ENCODE data around the gene FSD1. TPM values are rescaled to one million over a fixed set of nuclear protein-coding genes. Genes with fewer than 3 reads are reported as not detected.

The FSD1 gene
- total RNA-seq, 1 donor from 2014 or later = 46.5 TPM

DNA sequence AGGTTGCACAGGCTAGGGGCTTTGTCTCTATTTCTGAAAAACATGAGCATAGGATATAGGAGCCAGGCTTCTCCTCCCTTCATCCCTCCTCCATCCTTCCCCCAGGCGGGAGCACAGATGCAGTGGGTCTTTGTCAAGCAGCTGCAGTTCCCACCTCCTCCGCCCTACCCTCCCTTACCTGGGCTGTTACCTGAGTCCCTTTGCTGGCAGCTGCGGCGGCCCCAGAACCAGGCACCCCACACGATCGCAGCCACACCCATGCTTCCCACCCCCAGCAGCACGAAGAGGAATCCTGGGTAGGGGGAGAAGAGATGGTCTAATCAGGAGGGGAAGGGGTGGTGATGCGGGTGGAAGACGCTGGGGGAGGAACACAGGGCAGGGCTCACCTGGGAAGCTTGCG is 10.0 kb upstream of the FSD1 start:
- no peak overlapping the region for H3K27ac Mint-ChIP-seq
- no peaks in the 10 kb centered on the region for H3K27me3 Mint-ChIP-seq (ENCODE audit: insufficient read depth)
- no peaks in the 10 kb centered on the region for H3K9me3 Mint-ChIP-seq
- no peaks in the 10 kb centered on the region for H3K36me3 Mint-ChIP-seq (ENCODE audit: low read depth)
- H3K4me3 Mint-ChIP-seq = no peak overlapping the region
- intact Hi-C loops (cut with micrococcal nuclease) = no loop called here
- peaks cover 13% of the 10 kb centered on the region for H3K4me1 Mint-ChIP-seq (ENCODE audit: low read depth)
- DNase-seq (ENCODE audit: low spot score) = no peak

GRCh38 chr19:4295972-4296771 is 8.2 kb upstream of the FSD1 start:
- peaks cover 18% of the 10 kb centered on the region for H3K4me1 Mint-ChIP-seq (ENCODE audit: low read depth)
- no peak for DNase-seq (ENCODE audit: low spot score)
- no peaks in the 10 kb centered on the region for H3K36me3 Mint-ChIP-seq (ENCODE audit: low read depth)
- intact Hi-C loops (cut with micrococcal nuclease) = no loop called here
- no peaks in the 10 kb centered on the region for H3K27me3 Mint-ChIP-seq (ENCODE audit: insufficient read depth)
- no peak overlapping the region for H3K27ac Mint-ChIP-seq
- H3K4me3 Mint-ChIP-seq = no peak overlapping the region
- no peaks in the 10 kb centered on the region for H3K9me3 Mint-ChIP-seq

GRCh38 chr19:4297901-4298809 is 6.2 kb upstream of the FSD1 start:
- Mint-ChIP-seq H3K4me3 (no peak overlapping the region), H3K4me1 (ENCODE audit: low read depth) (peaks cover 36% of the 10 kb centered on the region), H3K27me3 (ENCODE audit: insufficient read depth) (no peaks in the 10 kb centered on the region), H3K9me3 (no peaks in the 10 kb centered on the region), H3K27ac (peak overlapping the region; percentile 73), H3K36me3 (ENCODE audit: low read depth) (no peaks in the 10 kb centered on the region)
- intact Hi-C loops (cut with micrococcal nuclease) = no loop called here
- peak; percentile 4 for DNase-seq (ENCODE audit: low spot score)

DNA sequence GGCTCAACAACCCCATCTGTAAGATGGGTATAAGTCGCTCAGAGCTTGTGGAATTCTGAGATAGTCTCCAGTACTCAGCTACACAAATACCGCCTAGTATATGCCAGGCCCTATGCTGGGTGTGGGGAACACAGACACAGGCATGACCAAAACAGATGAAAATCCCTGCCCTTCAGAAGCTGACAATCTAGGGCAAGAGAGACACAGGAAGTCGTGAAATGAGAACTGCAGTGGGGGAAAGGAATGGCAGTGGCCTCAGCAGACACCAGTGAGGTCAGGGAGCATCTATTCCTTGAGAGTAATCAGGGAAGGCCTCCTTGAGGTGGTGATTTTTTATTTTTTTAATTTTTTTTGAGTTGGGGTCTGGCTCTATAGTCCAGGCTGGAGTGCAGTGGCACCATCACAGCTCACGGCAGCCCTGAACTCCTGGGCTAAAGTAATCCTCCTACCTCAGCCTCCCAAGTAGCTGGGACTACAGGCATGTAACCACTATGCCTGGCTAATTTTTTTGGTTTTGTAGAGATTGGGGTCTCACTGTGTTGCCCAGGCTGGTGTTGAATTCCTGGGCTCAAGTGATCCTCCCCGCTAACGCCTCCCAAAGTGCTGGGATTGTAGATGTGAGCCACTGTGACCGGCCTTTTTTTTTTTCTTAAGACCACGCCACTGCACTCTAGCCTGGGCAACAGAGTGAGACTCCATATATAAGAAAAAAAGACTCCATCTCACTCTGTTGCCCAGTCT is 5.4 kb upstream of the FSD1 start:
- peaks cover 41% of the 10 kb centered on the region for H3K4me1 Mint-ChIP-seq (ENCODE audit: low read depth)
- H3K27me3 Mint-ChIP-seq (ENCODE audit: insufficient read depth) = no peaks in the 10 kb centered on the region
- no peak for DNase-seq (ENCODE audit: low spot score)
- intact Hi-C loops (cut with micrococcal nuclease) = no loop called here
- no peaks in the 10 kb centered on the region for H3K9me3 Mint-ChIP-seq
- peak overlapping the region; percentile 46 for H3K4me3 Mint-ChIP-seq
- no peaks in the 10 kb centered on the region for H3K36me3 Mint-ChIP-seq (ENCODE audit: low read depth)
- peak overlapping the region; percentile 73 for H3K27ac Mint-ChIP-seq

- Mint-ChIP-seq H3K4me3 (peak overlapping the region; percentile 69), H3K9me3 (no peaks in the 10 kb centered on the region), H3K27ac (peak overlapping the region; percentile 41), H3K27me3 (ENCODE audit: insufficient read depth) (no peaks in the 10 kb centered on the region), H3K4me1 (ENCODE audit: low read depth) (peaks cover 45% of the 10 kb centered on the region), H3K36me3 (ENCODE audit: low read depth) (no peaks in the 10 kb centered on the region)
- intact Hi-C loops (cut with micrococcal nuclease) = loop anchor here (5.0 kb wide), 1 partner anchor 33 kb away; no protein-coding TSS in a partner anchor
- no peak for DNase-seq (ENCODE audit: low spot score)
These were observed 3.8 kb upstream of the FSD1 start for GRCh38 chr19:4300589-4300988.

GRCh38 chr19:4301590-4302242 is 2.7 kb upstream of the FSD1 start:
- intact Hi-C loops (cut with micrococcal nuclease) = loop anchor here (5.0 kb wide), 1 partner anchor 34 kb away; no protein-coding TSS in a partner anchor
- no peak for DNase-seq (ENCODE audit: low spot score)
- peak overlapping the region; percentile 84 for H3K4me3 Mint-ChIP-seq

DNA sequence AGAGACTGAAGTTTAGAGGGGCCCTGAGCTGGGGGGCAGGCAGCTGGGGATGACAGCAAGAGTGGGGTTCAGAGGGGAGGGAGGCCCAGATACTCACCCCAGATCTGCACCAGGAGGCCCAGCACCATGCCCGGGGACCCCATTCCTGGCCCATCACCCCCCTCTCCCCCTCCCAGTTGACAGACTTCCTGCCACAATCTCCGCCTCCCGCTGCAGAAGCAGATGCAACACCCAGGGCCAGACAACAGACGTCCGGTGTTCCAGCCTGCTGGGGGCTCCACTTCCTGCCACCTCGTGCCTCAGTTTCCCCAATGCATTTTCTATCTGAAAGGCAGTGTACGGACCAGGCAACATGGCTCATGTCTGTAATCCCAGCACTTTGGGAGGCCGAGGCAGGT is 2.2 kb upstream of the FSD1 start, which contains the start of gene TMIGD2:
TMIGD2 (minus strand) TSS at position 147 of the 398 bp plus-strand sequence; CDS start at position 143, 4 bp downstream.
- H3K36me3 Mint-ChIP-seq (ENCODE audit: low read depth) = peaks cover 2% of the 10 kb centered on the region
- no peaks in the 10 kb centered on the region for H3K27me3 Mint-ChIP-seq (ENCODE audit: insufficient read depth)
- peak within 1 kb of the TSS; percentile 84 for H3K4me3 Mint-ChIP-seq
- DNase-seq (ENCODE audit: low spot score) = no peak
- H3K27ac Mint-ChIP-seq = peak within 1 kb of the TSS; percentile 86
- H3K4me1 Mint-ChIP-seq (ENCODE audit: low read depth) = peaks cover 45% of the 10 kb centered on the region
- no peaks in the 10 kb centered on the region for H3K9me3 Mint-ChIP-seq
- intact Hi-C loops (cut with micrococcal nuclease) = loop anchor here (5.0 kb wide), 1 partner anchor 35 kb away; no protein-coding TSS in a partner anchor

More at GRCh38 chr19:4301590-4302242, 2.7 kb upstream of the FSD1 start:
- Mint-ChIP-seq H3K36me3 (ENCODE audit: low read depth) (peaks cover 2% of the 10 kb centered on the region), H3K27ac (peak overlapping the region; percentile 86), H3K9me3 (no peaks in the 10 kb centered on the region), H3K4me1 (ENCODE audit: low read depth) (peaks cover 45% of the 10 kb centered on the region), H3K27me3 (ENCODE audit: insufficient read depth) (no peaks in the 10 kb centered on the region)

DNA sequence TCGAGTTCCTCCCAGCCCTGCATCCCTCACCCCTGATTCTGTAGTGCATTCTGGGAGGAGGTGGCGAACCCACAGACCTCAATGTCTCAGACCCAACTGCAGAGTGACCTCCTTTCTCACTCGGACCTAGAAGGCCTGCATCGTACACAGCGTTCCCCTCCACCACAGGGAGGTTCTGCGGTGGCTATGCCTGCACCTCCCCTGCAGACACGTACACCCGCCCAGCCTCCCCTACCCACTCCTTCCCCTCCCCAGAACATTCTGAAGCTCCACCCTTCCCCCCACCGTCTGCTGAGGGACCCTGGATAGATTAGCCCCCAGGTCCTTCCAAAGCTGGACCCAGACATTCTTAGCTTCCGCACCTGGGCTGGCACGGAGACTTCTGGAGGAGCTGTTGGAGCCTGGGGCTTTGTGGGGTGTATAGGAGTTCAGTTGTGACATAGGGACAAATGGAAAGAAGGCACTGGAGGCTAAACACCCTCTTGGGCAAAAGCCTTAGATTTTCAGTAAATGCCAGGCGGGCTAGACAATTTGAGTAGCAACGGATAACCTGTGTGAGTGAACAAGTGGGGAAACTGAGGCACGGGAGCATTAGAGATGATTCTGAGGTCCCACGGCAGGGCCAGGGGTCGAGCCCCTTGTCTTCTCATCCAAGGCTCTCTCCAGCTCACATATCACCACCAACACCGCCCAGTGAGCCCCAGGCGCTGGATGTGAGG is 420 bp upstream of the FSD1 start:
- Mint-ChIP-seq H3K27ac (peak overlapping the region; percentile 70), H3K9me3 (no peaks in the 10 kb centered on the region), H3K4me3 (peak overlapping the region; percentile 78), H3K4me1 (ENCODE audit: low read depth) (peaks cover 34% of the 10 kb centered on the region), H3K36me3 (ENCODE audit: low read depth) (peaks cover 2% of the 10 kb centered on the region), H3K27me3 (ENCODE audit: insufficient read depth) (no peaks in the 10 kb centered on the region)
- intact Hi-C loops (cut with micrococcal nuclease) = loop anchor here (1.0 to 5.0 kb wide), 4 partner anchors 24 to 57 kb away; partner anchors contain the start of gene YJU2
- no peak for DNase-seq (ENCODE audit: low spot score)

GRCh38 chr19:4305257-4305612 is 837 bp downstream of the FSD1 start:
- peaks cover 2% of the 10 kb centered on the region for H3K36me3 Mint-ChIP-seq (ENCODE audit: low read depth)

GRCh38 chr19:4305659-4306058 is 1.3 kb downstream of the FSD1 start:
- no peaks in the 10 kb centered on the region for H3K9me3 Mint-ChIP-seq
- H3K27ac Mint-ChIP-seq = no peak overlapping the region
- no peak for DNase-seq (ENCODE audit: low spot score)
- H3K4me3 Mint-ChIP-seq = peak overlapping the region; percentile 81
- no peaks in the 10 kb centered on the region for H3K27me3 Mint-ChIP-seq (ENCODE audit: insufficient read depth)
- intact Hi-C loops (cut with micrococcal nuclease) = loop anchor here (2.0 kb wide), 1 partner anchor 59 kb away; the partner anchor contains the start of gene YJU2
- H3K36me3 Mint-ChIP-seq (ENCODE audit: low read depth) = peaks cover 2% of the 10 kb centered on the region
- peaks cover 28% of the 10 kb centered on the region for H3K4me1 Mint-ChIP-seq (ENCODE audit: low read depth)

More at GRCh38 chr19:4305257-4305612, 837 bp downstream of the FSD1 start:
- no peaks in the 10 kb centered on the region for H3K27me3 Mint-ChIP-seq (ENCODE audit: insufficient read depth)
- no peak for DNase-seq (ENCODE audit: low spot score)
- H3K27ac Mint-ChIP-seq = no peak overlapping the region
- H3K9me3 Mint-ChIP-seq = no peaks in the 10 kb centered on the region
- H3K4me1 Mint-ChIP-seq (ENCODE audit: low read depth) = peaks cover 31% of the 10 kb centered on the region
- intact Hi-C loops (cut with micrococcal nuclease) = loop anchor here (2.0 kb wide), 1 partner anchor 58 kb away; the partner anchor contains the start of gene YJU2
- peak overlapping the region; percentile 81 for H3K4me3 Mint-ChIP-seq

DNA sequence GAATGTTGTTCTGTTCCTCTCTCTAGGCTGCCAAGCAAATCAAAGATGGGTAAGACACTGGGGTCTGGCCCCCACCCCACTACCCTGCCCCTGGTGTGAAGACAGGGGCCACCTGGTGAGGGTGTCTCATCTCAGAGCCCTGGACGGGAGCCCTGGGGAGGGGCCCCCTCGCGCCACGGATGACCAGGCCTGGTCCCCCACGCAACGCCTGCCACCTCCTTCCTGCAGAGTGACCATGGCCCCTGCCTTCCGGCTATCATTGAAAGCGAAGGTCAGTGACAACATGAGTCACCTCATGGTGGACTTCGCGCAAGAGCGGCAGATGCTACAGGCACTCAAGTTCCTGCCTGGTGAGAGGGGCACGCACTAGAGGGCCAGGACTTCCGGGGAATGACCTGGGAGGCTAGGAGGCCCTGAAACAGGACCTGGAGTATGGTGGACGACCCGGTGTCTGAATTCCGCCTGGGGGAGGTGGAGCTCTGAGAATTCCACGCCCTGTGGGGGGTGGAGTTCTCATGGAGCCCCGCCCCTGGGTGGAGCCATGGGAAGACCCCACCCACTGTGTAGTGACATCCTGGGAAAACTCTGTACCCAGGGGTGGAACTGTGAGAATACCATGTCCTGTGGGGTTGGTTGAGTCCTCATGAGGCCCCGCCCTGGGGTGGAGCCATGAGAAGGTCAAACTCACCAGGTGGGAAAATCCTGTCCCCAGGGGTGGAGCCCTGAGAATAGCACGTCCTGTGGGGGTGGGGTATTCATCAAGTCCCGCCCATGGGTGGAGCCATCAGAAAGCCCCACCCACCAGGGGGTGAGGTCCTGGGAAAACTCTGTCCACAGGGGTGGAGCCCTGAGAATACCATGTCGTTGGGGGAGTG is 6.1 kb downstream of the FSD1 start:
- no peaks in the 10 kb centered on the region for H3K4me1 Mint-ChIP-seq (ENCODE audit: low read depth)
- no peak overlapping the region for H3K27ac Mint-ChIP-seq
- no peaks in the 10 kb centered on the region for H3K27me3 Mint-ChIP-seq (ENCODE audit: insufficient read depth)
- intact Hi-C loops (cut with micrococcal nuclease) = no loop called here
- DNase-seq (ENCODE audit: low spot score) = no peak
- H3K36me3 Mint-ChIP-seq (ENCODE audit: low read depth) = peaks cover 2% of the 10 kb centered on the region
- no peaks in the 10 kb centered on the region for H3K9me3 Mint-ChIP-seq
- no peak overlapping the region for H3K4me3 Mint-ChIP-seq
